Right lobe of liver (tissue), 6 donors: ENCODE results near the gene ACE. TPM values are rescaled to one million over a fixed set of nuclear protein-coding genes. Genes with fewer than 3 reads are reported as not detected.
A peak's percentile ranks its signal among the peaks of the same experiment; 100 is the strongest.

Experiments used
- ATAC-seq, 4 donors: fragments of 200-7000 bp; cut with Tn5 transposase; one replicate each; pipeline ENCODE4 v1.9.1; 2020; ENCODE audit warnings: mild to moderate bottlenecking in 4 of 4, moderate library complexity in 4 of 4
- DNase-seq, 3 donors: peaks; one replicate each; pipeline ENCODE4 v3.0.0-alpha.2; 2020
- H3K27ac ChIP-seq, 3 donors: fragments of 200-600 bp; one replicate each; pipeline ENCODE4 v1.8.0; 2022
- H3K27me3 ChIP-seq, 2 donors: fragments of 200-600 bp; one replicate each; pipeline ENCODE4 v1.8.0; 2022
- H3K36me3 ChIP-seq, 4 donors: fragments of 200-600 bp; sonication (generic) in 1 of 4; one replicate each; pipeline versions ENCODE4 v1.5.1 to v1.8.0; 2017 to 2022; ENCODE audit warnings: control low read depth in 1 of 4
- H3K4me1 ChIP-seq, 4 donors: fragments of 200-600 bp; sonication (generic) in 1 of 4; one replicate each; pipeline versions ENCODE4 v1.5.1 to v1.8.0; 2017 to 2022; ENCODE audit warnings: control low read depth in 1 of 4
- H3K4me3 ChIP-seq, 3 donors: fragments of 200-600 bp; one replicate each; pipeline ENCODE4 v1.8.0; 2022
- H3K9me3 ChIP-seq, 4 donors: fragments of 200-600 bp; sonication (generic) in 1 of 4; one replicate each; pipeline versions ENCODE4 v1.5.1 to v1.8.0; 2017 to 2022; ENCODE audit warnings: control low read depth in 1 of 4
- POLR2A ChIP-seq: fragments of 450-650 bp; IDR thresholded peaks from one replicate; pipeline ENCODE4 v1.6.1; 2017; ENCODE audit warnings: antibody characterized with exemption, mild to moderate bottlenecking
- WGBS: methylation state at CpG from one replicate; pipeline ENCODE4 v1.1.6; 2018; ENCODE audit warnings: low coverage, low lambda C conversion rate; ENCODE audit not compliant: insufficient coverage; ENCODE audit errors: missing lambda C conversion rate; 5-methylcytosine and 5-hydroxymethylcytosine counted together
- intact Hi-C, 2 donors: fragments of 100-400 bp; cut with DNase I; formaldehyde crosslinking; loops; one replicate each; pipeline versions ENCODE4 v1.11.2 to v1.14.1; 2022
- total RNA-seq, 6 experiments: library from RNA; depleted of rRNA in 2 of 6; stranded (reverse); fragments of >200 nt in 2 of 6; fragmentation: NEBNext Ultra II Directional in 3 of 6; extraction: Animal tissue kit (Norgen Biotek cat#: 25700) in 3 of 6; gene quantifications; one replicate each; pipeline versions ENCODE4 v1.1.0 to v1.2.4, GENCODE V29; 2016 to 2023
- TF ChIP-seq, protein P1 (sequence below), 4 donors: fragments of 200-600 bp in 3 of 4; fragments of 450-650 bp in 1 of 4; IDR thresholded peaks; one replicate each; pipeline versions ENCODE4 v1.5.1 to v1.8.0; 2016 to 2022; ENCODE audit warnings: antibody characterized with exemption in 4 of 4, mild to moderate bottlenecking in 2 of 4
- donor health status: DM: no; HTN: yes; CAD: no.
- donor health status: DM: no; HTN: no; CAD: no.
- donor health status: DM: no; HTN: no; CAD: no.
- donor health status: DM: no; HTN: yes; CAD: no.
- donor health status: DM: no; HTN: yes; CAD: no.

ACE gene
- total RNA-seq, 6 experiments from 2014 or later, result 0.75 to 9.4 (median 5.1) TPM

DNA sequence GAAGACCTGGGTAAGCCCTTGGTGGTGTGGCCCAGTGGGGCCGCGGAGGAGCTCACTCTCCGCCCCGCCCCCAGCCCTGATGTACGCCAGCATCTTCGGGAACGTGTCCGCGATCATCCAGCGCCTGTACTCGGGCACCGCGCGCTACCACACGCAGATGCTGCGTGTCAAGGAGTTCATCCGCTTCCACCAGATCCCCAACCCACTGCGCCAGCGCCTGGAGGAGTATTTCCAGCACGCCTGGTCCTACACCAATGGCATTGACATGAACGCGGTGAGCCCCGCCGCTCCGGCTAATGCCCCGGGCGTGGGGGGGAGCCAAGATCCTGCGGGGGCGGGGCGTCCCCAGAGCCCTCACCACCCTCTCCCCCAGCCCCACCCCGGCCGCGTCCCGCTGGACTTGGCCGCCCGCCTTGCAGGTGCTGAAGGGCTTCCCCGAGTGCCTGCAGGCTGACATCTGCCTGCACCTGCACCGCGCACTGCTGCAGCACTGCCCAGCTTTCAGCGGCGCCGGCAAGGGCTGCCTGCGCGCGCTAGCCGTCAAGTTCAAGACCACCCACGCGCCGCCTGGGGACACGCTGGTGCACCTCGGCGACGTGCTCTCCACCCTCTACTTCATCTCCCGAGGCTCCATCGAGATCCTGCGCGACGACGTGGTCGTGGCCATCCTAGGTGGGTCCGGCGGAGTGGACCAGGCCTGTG, 61.3 kb downstream of the ACE start:
- intact Hi-C loops, result no loop called here
- no peaks in the 10 kb centered on the region for H3K4me1 ChIP-seq
- H3K36me3 ChIP-seq, result no peaks in the 10 kb centered on the region
- DNase-seq, result peak in 1 of 3 donors; percentile 30
- no peaks in the 10 kb centered on the region for H3K9me3 ChIP-seq
- no peak overlapping the region for H3K27ac ChIP-seq
- no peak overlapping the region for H3K4me3 ChIP-seq
- no peak for ATAC-seq
- 15% methylated on average over 9 of the region's 62 CpGs for WGBS
- H3K27me3 ChIP-seq, result peaks cover 0 to 10% of the 10 kb centered on the region in 2 donors
- TF ChIP-seq, protein P1, sequence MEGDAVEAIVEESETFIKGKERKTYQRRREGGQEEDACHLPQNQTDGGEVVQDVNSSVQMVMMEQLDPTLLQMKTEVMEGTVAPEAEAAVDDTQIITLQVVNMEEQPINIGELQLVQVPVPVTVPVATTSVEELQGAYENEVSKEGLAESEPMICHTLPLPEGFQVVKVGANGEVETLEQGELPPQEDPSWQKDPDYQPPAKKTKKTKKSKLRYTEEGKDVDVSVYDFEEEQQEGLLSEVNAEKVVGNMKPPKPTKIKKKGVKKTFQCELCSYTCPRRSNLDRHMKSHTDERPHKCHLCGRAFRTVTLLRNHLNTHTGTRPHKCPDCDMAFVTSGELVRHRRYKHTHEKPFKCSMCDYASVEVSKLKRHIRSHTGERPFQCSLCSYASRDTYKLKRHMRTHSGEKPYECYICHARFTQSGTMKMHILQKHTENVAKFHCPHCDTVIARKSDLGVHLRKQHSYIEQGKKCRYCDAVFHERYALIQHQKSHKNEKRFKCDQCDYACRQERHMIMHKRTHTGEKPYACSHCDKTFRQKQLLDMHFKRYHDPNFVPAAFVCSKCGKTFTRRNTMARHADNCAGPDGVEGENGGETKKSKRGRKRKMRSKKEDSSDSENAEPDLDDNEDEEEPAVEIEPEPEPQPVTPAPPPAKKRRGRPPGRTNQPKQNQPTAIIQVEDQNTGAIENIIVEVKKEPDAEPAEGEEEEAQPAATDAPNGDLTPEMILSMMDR (IDR thresholded peaks at IDR 0.05), result no peak
- TF ChIP-seq POLR2A, result no peak

DNA sequence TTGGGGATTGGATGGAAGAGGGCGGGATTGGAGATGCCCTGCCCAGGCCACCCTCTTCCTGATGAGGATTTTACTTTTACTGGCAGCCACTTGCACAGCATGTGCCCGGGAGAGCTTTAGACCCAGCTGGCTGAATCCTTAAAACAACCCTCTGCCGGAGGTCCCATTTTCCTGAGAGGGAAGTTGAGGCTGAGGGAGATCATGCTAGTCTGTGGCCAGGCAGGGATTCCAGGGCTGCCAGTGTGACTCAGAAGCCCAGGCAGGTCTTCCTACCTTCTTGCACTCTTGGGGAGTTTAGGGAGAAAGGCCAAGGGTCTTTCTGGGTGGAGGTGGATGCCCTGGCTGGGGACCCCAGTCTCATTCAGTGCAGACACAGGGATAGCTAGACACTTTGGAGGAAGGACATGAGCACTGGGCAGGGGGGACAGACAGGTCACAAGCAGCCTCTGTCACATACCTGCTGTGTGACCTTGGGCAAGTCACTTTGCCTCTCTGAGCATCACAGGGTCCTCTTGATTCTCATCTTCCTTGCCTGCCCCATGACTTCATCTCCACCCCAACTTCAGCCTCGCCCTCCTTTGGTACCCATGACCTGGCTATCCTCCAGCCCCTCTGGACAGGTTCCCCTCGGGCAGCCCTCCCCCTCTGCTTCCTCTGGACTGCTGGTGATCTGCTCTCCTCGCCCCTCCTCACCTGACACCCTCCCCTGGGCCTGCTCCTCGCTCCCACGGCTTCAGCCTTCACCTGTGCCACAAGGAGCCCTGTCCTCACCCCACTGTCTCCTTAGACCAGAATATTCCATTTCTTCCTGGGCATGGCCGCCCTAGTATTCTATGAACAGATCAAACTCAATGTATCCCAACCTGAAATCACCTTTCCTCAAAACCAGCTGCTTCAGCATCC, 62.1 kb downstream of the ACE start:
- no peak for TF ChIP-seq POLR2A
- TF ChIP-seq, protein P1 (IDR thresholded peaks at IDR 0.05), result no peak
- Histone ChIP-seq H3K27ac (no peak overlapping the region), H3K36me3 (no peaks in the 10 kb centered on the region), H3K9me3 (no peaks in the 10 kb centered on the region), H3K27me3 (peaks cover 0 to 10% of the 10 kb centered on the region in 2 donors), H3K4me1 (no peaks in the 10 kb centered on the region), H3K4me3 (no peak overlapping the region)
- intact Hi-C loops, result no loop called here
- WGBS, result 61% methylated on average over 4 of the region's 9 CpGs
- peak in 1 of 3 donors; percentile 39 for DNase-seq
- no peak for ATAC-seq

GRCh38 chr17:63540590-63540989, 63.7 kb downstream of the ACE start:
- no peaks in the 10 kb centered on the region for H3K4me1 ChIP-seq
- peaks cover 0 to 10% of the 10 kb centered on the region in 2 donors for H3K27me3 ChIP-seq
- ATAC-seq (no peak), DNase-seq (peak in 2 of 3 donors; percentile 11 to 12)
- WGBS, result 71% methylated on average over 3 of the region's 4 CpGs
- H3K4me3 ChIP-seq, result no peak overlapping the region
- H3K9me3 ChIP-seq, result no peaks in the 10 kb centered on the region
- H3K36me3 ChIP-seq, result no peaks in the 10 kb centered on the region
- intact Hi-C loops, result no loop called here
- H3K27ac ChIP-seq, result no peak overlapping the region
- no peak for TF ChIP-seq POLR2A
- TF ChIP-seq, protein P1 (IDR thresholded peaks at IDR 0.05), result no peak

DNA sequence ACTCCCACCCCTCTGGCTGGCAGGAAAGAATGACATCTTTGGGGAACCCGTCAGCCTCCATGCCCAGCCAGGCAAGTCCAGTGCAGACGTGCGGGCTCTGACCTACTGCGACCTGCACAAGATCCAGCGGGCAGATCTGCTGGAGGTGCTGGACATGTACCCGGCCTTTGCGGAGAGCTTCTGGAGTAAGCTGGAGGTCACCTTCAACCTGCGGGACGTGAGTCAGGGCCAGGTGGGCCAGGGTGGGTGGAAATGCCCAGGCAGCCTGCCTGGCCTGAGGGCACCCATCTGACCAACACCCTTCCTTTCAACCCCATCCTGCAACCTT, 65.3 kb downstream of the ACE start:
- H3K4me1 ChIP-seq, result no peaks in the 10 kb centered on the region
- H3K27ac ChIP-seq, result no peak overlapping the region
- H3K36me3 ChIP-seq, result no peaks in the 10 kb centered on the region
- ATAC-seq, result no peak
- WGBS, result no CpG with 5 or more reads among the region's 9 CpGs
- H3K4me3 ChIP-seq, result no peak overlapping the region
- H3K9me3 ChIP-seq, result no peaks in the 10 kb centered on the region
- peak in 2 of 3 donors; percentile 43 to 57 for DNase-seq
- intact Hi-C loops, result no loop called here
- peaks cover 0 to 10% of the 10 kb centered on the region in 2 donors for H3K27me3 ChIP-seq
- TF ChIP-seq, protein P1 (IDR thresholded peaks at IDR 0.05), result no peak
- no peak for TF ChIP-seq POLR2A
